ENCODE measurements around the gene POLN.

Gene POLN

GRCh38 chr4:2067446-2068197, 174.3 kb downstream of the POLN start:
- DNase-seq = no peak

GRCh38 chr4:2066571-2067445, 175.1 kb downstream of the POLN start:
- no peak for DNase-seq

GRCh38 chr4:2066011-2066551, 175.8 kb downstream of the POLN start:
- DNase-seq = no peak

- DNase-seq = no peak
Observed at GRCh38 chr4:2065106-2065930, 176.6 kb downstream of the POLN start.

- no peak for DNase-seq
Observed at GRCh38 chr4:2064276-2064991, 177.5 kb downstream of the POLN start.

- no peak for DNase-seq
Observed at GRCh38 chr4:2063557-2064275, 178.2 kb downstream of the POLN start.

- no peak for DNase-seq
Observed at GRCh38 chr4:2062808-2063524, 179.0 kb downstream of the POLN start.

GRCh38 chr4:2062168-2062807, 179.6 kb downstream of the POLN start:
- DNase-seq = no peak

- no peak for DNase-seq
Observed at GRCh38 chr4:2061186-2062131, 180.5 kb downstream of the POLN start.

GRCh38 chr4:2060611-2061185, 181.2 kb downstream of the POLN start:
- no peak for DNase-seq

- no peak for DNase-seq
Observed at GRCh38 chr4:2059726-2060602, 182.0 kb downstream of the POLN start.

- no peak for DNase-seq
Observed at GRCh38 chr4:2059046-2059725, 182.7 kb downstream of the POLN start, which contains the start of gene NAT8L. Gene NAT8L (plus strand): TSS chr4:2059327. CDS start chr4:2059512, 185 bp downstream.

GRCh38 chr4:2058264-2059045, 183.5 kb downstream of the POLN start:
- DNase-seq = no peak

GRCh38 chr4:2057382-2058065, 184.4 kb downstream of the POLN start:
- no peak for DNase-seq

GRCh38 chr4:2054217-2054616, 187.7 kb downstream of the POLN start:
- no peak for DNase-seq

- DNase-seq = no peak
Observed at GRCh38 chr4:2051086-2051485, 190.8 kb downstream of the POLN start.
